GM18909 (cell line): Measurements from ENCODE around the gene SNX8.

Experiments
- ATAC-seq: cut with Tn5 transposase; IDR thresholded peaks from one replicate; pipeline ENCODE4 v1.9.1; 2021; ENCODE audit warnings: mild to moderate bottlenecking; ENCODE audit not compliant: unreplicated experiment, poor library complexity

Gene SNX8

GRCh38 chr7:2228921-2229320 lies 85.3 kb downstream of the SNX8 start:
- ATAC-seq: no peak

DNA sequence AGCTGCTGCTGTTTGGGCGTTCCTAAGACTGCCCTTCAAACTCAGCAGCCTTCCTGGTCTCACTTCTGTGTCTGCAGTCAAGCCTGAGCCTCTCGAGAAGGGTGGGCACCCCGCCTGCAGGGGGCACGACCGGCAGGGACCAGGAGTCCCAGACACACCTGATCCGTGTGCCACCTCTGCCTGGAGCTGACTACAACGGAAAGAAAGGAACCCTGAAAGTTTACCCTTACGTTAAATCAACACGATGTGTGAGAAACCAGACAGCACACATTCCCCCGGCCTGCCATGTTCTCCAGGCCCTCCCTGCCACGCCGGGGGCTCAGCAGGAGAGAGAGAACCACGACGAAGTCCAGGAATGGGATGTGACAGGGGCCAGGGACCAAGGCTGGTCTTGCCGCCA lies 86.5 kb downstream of the SNX8 start:
- no peak for ATAC-seq

GRCh38 chr7:2225830-2226229 lies 88.4 kb downstream of the SNX8 start:
- ATAC-seq: no peak

DNA sequence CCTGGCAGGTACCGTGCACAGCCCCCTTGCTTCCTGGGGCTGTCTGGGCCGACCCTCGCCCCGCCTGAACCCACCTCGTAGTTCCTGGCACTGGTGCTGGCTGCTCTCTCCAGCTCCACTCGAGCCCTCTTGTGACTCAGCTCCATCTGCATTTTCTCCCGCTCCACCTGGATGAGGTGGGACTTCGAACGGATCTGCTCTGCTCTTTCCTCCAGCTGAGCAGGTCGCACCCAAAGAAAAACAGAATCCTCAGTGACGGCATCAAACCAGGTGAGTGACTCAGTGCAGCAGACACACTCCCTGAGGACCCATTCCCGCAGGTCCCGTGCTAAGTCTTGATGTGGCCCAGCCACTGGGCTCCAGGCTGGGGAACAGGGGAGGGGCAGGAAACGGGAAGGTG lies 88.9 kb downstream of the SNX8 start:
- ATAC-seq: no peak

- no peak for ATAC-seq
These were observed 89.3 kb downstream of the SNX8 start for GRCh38 chr7:2224934-2225333.

DNA sequence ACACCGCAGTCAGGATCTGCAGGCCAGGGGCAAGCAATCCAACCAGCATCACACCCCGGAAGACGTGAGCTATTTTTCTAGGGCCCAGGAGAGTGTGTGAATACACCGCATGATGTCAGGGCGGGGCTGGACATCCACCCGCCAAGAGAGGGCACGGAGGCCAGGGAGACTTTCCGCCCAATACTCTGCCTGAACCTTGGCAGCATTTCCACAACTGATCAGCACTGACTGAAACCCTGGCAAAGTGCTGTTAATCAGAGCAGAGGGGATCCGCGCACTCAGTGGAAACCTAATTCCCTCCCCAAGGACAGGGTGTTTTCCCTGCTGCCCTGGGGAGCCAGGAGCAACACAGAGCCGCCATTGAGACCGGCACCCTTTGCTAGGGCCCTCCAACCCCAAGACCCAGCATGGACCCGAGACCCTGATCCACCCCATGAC lies 89.7 kb downstream of the SNX8 start:
- ATAC-seq: no peak

DNA sequence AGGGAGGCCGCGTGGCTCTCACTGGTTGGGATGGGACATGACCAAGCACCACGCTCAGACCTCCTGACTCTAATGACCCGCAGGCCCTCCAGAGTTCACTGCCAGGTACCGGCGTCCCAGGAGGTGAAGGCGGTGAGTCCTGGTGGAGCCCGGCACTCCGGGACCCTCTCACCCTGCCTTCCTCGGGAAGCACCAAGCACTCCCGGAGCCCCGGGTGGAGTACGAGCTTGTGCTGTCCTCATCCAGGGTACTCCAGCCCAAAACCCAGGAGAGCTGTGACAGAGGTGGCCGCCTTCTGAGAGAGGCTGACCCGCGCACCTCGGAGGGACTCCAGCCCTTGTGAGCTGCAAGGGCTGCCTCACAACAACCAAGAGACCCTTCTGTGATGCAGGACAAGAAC lies 90.9 kb downstream of the SNX8 start:
- no peak for ATAC-seq

DNA sequence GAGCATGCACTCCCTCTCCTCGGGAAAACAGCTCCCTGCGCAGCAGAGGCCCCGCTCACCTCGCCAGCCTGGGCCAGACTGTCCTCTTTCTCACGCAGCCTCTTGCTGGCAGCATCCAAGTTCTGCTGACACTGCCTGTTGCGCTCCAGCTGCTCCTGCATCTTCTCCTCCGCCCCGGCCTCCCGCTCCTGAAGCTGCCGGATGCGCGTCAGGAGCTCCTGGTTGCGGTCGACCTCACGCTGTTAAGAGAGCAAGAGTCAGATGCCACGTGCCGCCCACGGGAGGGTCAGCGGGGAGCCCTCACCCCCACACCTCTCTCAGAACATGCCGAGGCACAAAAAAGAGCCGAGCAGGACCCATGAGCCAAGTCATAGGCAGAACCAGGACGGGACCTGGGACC lies 91.7 kb downstream of the SNX8 start:
- ATAC-seq: no peak

DNA sequence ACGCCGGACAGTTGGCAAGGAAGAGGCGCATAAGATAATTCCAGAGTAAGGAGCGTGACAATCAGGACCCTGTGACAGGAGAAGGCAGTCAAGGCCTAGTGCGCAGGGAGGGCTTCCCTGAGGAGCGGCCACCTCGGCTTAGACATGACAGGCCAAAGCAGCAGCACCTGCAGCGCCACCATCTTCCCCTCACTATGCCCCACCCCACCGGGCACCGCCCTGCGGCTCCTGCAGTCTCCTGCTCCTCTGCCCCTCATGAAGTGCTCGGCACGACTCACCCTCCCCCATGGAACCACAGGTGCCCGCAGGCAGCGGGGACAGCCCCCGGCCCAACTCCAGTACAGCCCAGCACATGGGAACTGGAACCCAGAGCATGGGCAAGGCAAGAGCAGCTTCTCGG lies 93.3 kb downstream of the SNX8 start:
- no peak for ATAC-seq

- no peak for ATAC-seq
These were observed 93.7 kb downstream of the SNX8 start for GRCh38 chr7:2220506-2220905.

- ATAC-seq: no peak
These were observed 94.2 kb downstream of the SNX8 start for GRCh38 chr7:2220030-2220429.

DNA sequence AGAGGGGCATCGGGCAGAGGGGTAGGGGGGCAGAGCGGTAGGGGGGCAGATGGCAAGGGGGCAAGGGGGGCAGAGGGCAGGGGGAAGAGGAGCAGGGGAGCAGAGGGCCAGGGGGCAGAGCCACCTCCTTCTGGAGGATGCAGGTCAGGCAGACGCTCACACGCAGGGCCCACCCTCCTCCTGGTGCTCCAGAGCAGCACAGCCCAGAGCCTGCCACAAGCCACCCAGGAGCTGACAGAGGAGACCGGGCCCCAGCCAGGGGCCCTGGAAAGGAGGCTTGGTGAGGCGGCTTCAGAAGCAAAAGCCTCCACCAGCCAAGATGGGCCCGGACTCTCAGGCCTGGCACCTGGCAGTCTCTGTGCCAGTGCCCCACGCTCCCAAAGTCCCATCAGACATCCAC lies 94.6 kb downstream of the SNX8 start:
- no peak for ATAC-seq

GRCh38 chr7:2219136-2219535 lies 95.1 kb downstream of the SNX8 start:
- no peak for ATAC-seq

DNA sequence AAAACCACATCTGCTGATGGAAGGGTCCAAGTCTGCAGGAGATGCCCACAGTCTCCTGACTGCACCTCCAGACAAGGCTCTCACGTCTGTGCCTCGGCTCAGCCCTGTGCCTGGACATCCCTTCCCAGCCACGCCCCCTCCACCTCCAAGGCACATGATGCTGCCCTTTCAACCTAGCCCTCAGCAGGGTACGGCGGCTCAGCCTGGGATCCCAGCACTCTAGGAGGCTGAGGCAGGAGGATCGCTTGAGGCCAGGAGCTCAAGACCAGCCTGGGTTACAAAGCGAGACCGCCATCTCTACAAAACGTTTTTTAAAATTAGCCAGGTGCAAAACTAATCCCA lies 95.8 kb downstream of the SNX8 start:
- no peak for ATAC-seq

GRCh38 chr7:2217716-2218443 lies 96.4 kb downstream of the SNX8 start:
- no peak for ATAC-seq

- ATAC-seq: no peak
These were observed 97.0 kb downstream of the SNX8 start for GRCh38 chr7:2217206-2217605.

GRCh38 chr7:2215851-2216250 lies 98.4 kb downstream of the SNX8 start:
- ATAC-seq: no peak

GRCh38 chr7:2214636-2215035 lies 99.6 kb downstream of the SNX8 start:
- no peak for ATAC-seq

- ATAC-seq: no peak
These were observed 100.6 kb downstream of the SNX8 start for GRCh38 chr7:2213551-2214215.

DNA sequence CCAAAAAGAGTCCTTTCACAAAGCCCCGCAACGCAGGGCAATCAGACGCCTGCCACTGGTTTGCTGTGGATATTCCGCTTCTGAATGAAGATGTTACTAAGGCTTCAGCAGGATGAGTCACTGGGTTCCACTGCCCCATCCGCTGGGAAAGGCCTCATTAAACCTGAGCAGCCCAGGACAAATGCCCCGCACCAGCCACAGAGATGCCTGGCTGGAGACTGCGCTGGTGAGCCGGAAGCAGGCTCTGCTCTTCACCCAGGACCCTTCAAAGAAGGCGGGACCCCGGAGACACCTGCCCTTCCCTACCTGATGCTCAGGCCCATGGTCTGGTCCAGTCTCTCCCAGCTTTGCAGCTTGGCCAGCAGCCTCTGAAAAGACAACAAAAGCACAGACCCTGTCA lies 101.3 kb downstream of the SNX8 start:
- no peak for ATAC-seq

- no peak for ATAC-seq
These were observed 102.3 kb downstream of the SNX8 start for GRCh38 chr7:2211926-2212325.

- ATAC-seq: no peak
These were observed 102.9 kb downstream of the SNX8 start for GRCh38 chr7:2211259-2211880.
